HL-60 (cell line): ENCODE data around the gene FBLIM1.

ENCODE experiments used
- GABPA ChIP-seq: IDR thresholded peaks from 2 replicates; pipeline ENCODE4 v1.6.1; 2012; ENCODE audit warnings: low read depth
- POLR2AphosphoS5 ChIP-seq: IDR thresholded peaks from 2 replicates; pipeline ENCODE4 v1.6.1; 2012; ENCODE audit warnings: low read depth
- REST ChIP-seq: IDR thresholded peaks from 2 replicates; pipeline ENCODE4 v1.6.1; 2012; ENCODE audit warnings: low read depth; ENCODE audit not compliant: insufficient replicate concordance
- TF ChIP-seq, protein P1 (sequence below): IDR thresholded peaks from one replicate; pipeline ENCODE4 v1.5.1; 2011; ENCODE audit warnings: low read length, control low read depth, inconsistent platforms; ENCODE audit not compliant: insufficient read depth

- TF ChIP-seq, protein P1, sequence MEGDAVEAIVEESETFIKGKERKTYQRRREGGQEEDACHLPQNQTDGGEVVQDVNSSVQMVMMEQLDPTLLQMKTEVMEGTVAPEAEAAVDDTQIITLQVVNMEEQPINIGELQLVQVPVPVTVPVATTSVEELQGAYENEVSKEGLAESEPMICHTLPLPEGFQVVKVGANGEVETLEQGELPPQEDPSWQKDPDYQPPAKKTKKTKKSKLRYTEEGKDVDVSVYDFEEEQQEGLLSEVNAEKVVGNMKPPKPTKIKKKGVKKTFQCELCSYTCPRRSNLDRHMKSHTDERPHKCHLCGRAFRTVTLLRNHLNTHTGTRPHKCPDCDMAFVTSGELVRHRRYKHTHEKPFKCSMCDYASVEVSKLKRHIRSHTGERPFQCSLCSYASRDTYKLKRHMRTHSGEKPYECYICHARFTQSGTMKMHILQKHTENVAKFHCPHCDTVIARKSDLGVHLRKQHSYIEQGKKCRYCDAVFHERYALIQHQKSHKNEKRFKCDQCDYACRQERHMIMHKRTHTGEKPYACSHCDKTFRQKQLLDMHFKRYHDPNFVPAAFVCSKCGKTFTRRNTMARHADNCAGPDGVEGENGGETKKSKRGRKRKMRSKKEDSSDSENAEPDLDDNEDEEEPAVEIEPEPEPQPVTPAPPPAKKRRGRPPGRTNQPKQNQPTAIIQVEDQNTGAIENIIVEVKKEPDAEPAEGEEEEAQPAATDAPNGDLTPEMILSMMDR: no peak
- no peak for TF ChIP-seq REST
- TF ChIP-seq POLR2AphosphoS5: no peak
- no peak for TF ChIP-seq GABPA
Measured at GRCh38 chr1:15799928-15800835, 41.6 kb downstream of the FBLIM1 start.
